GM21723 (cell line): Measurements from ENCODE around the gene NUDT21.
"Not testable (repeated sequence)": the region's sequence is repeated elsewhere in the genome, so short reads cannot be mapped to it uniquely, and the experiment has no call there.

Experiments
- ATAC-seq: cut with Tn5 transposase; IDR thresholded peaks from one replicate; pipeline ENCODE4 v1.9.1; 2021; ENCODE audit warnings: mild to moderate bottlenecking, moderate library complexity; ENCODE audit not compliant: unreplicated experiment

Gene NUDT21

DNA sequence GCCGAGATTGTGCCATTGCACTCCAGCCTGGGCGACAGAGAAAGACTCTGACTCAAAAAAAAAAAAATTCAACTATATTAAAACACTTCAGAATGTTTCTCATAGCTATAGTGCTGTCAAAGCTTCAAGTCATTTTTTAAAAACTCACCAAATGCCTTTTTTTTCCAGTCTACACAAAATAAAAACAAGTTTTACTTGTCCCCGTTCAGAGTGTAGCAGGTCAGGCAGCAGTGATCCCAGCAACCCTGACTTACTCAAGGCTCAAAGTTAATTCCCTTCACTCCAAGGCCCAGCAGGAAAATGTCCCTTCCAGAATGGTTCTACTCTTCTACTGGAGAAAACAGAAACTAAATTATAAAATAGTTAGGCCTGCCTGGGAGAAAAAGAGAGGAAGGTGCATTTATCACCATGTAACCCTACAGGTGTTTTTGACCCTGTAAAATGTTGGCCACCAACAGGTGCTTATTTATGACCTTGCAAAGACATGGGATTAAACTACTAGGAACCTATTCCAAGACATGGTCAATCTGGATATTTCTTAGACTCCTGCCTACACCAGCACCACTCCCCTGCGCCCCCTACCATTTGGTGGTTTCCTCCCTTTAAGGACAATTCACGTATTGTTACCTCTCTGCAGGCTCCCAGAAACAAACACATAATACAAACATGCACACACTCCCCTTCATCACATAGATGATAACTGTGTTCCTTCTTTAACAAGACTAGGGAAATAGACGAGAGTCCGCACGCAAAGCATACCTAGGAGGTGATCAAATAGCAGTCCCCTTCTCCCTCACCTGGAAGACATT, 31.2 kb downstream of the NUDT21 start:
- no peak for ATAC-seq

DNA sequence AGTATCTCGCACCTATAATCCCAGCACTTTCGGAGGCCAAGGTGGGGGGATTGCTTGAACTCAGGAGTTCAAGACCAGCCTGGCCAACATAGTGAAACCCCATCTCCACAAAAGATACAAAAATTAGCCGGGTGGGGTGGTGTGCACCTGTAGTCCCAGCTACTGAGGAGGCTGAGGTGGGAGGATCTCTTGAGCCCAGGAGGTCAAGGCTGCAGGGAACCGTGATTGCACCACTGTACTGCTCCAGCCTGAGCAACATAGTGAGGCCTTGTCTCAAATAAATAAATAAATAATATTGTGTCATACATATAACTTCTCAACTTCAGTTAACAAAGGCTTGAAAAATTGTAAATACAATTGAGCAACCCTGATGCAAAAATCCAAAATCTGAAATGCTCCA, 34.0 kb downstream of the NUDT21 start:
- no peak for ATAC-seq

DNA sequence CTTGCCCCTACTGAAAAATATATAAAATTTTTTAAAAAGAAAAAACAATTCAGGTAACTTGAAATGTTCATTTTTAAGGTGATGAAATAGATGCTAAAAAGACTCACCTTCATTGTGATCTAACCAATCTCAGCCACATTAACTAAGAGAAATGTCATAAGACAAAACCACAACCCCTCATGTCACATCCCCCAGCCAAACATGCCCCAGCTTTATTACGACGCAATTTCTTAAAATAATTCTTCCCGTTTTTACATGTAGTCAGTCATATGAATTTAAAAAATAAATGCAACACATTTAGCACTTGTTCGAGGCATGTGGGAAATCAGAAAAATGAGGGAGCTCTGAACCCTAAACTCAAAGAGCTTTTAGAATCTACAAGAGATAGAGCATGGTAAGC, 35.3 kb downstream of the NUDT21 start:
- ATAC-seq: no peak

DNA sequence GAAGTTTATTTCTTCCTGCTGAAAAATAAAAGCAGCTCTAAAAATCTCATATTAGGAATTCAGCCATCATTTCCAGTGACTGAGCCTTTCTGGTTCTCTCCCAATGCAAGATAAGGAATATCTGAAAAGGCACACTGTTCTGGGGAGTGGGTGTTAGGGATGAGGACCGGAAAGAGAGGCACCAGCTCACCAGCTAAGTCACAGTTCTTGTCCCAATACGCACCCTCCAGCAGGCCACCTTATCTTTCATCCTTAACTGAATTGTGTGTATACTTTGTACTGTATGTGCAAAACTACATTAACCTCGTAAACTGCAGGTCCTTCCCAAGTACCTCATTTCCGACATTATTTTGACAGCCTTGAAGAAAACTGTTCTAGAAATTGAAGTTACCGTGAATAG, 36.8 kb downstream of the NUDT21 start:
- no peak for ATAC-seq

DNA sequence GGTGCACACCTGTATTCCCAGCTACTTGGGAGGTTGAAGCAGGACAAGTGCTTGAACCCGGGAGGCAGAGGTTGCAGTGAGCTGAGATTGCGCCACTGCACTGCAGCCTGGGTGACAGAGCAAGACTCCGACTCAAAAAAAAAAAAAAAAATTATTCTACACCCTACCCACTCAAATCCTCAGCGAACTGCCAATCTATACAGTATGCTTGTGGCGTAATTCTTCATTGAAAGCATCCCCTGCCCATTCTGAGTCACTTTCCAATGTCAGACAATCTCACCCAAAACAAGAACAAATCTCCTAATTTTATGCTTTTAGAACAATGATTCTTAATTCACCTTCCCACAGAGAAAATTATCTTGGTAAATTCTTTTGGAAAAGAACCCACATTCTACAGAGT, 37.8 kb downstream of the NUDT21 start:
- no peak for ATAC-seq

DNA sequence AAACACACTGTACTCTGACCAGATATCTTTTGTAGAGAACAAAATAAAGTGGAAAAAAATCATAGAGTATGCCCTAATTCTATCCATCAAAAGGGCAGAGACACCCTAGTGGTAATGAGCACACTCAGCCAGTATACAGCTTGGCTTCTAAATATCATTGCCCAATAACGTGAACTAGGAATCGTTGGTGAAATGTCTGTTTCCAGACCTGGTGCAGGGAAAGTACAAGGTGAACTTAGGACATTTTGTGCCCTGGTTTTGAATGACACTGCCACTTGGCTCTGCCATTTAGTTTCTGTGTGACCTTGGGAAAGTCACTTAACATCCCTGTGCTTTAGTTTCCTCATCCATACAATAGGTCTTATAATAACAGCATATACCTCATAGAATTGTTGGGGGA, 39.5 kb downstream of the NUDT21 start:
- ATAC-seq: no peak

DNA sequence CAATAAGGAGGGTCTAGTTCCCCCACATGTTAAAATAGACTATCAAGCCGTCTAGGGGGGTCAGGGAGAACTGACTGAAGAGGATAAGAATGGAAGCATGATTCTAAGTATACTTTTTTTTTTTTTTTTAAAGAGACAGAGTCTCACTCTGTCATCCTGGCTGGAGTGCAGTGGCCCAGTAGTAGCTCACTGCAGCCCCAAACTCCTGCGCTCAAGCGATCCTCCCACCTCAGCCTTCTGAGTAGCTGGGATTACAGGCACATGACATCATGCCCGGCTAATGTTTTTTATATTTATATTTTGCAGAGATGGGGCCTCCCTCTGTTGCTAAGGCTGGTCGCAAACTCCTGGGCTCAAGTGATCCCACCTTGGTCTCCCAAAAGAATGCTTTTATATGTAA, 40.0 kb downstream of the NUDT21 start:
- no peak for ATAC-seq

DNA sequence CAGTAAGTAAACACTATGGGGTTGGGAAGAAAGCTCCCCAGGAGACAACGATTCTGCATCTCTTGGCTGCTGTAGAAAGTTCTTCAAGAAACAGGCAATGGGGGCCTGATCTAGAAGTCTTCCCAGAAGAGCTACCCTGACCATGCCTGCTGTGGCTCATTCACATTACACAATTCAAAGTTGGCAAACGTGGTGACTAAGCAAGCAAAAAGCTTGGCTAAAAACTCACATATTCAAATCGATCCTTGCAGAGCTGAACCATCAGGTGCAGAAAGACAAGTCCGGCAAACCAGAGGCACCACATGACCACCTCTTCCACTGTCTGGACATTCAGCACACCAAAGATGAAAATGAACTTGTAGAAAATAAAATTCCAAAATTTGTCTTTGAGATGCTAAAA, 41.9 kb downstream of the NUDT21 start:
- no peak for ATAC-seq

DNA sequence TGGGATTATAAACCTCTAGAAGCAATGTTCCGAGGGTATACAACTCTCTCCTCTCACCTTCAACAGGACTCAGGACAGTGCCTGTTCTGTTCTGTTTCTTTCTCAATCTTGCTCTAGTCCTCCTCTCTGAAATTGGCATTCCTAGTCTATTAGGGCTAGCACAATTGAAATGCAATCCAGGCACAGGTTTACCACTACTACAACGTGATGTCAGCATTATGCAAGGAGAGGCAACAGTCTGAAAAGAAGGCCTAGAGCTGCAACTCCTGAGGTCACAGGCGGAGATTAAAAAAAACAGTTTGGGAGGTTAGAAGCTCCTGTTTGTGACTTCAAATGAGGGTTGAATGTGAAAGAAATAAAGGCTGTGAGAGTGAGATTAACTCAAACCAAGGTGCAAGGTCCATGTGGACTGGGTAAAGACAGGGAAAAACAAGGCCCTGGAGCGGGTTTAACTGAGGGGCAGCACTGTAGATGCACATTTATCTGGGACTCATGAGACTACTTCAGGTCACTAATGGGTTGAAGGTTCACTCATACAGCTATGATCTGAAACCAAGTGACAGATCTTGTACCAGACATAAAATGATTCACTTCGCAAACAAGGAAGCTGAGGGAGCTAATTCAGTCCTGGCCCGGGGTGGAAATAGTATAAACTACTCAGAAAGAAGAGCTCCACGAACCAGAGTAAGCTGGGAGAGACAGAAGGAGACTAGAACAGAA, 42.6 kb downstream of the NUDT21 start:
- ATAC-seq: no peak

DNA sequence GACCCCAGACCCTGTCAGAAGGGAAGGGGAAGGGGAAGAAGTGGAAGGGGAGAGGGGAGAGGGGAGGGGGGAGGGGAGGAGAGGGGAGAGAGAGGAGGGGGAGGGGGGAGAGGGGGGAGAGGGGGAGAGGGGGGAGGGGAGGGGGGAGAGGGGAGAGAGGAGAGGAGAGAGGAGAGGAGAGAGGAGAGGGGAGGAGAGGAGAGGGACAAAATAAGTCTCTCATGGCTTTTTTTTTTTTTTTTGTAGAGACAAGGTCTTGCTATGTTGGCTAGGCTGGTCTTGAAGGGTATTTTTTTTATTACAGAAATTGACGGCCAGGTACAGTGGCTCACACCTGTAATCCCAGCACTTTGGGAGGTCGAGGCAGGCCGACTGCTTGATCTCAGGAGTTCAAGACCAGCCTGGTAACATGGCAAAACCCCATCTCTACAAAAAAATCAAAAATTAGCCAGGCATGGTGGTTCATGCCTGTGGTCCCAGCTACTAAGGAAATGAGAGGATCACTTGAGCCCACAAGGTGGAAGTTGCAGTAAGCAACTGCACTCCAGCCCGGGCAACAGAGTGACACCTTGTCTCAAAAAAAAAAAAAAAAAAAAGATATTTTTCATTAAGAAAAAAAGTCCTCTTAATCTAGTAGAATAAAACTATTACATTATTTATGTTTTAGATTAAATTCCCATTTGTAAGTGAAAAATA, 45.0 kb downstream of the NUDT21 start:
- no peak for ATAC-seq

DNA sequence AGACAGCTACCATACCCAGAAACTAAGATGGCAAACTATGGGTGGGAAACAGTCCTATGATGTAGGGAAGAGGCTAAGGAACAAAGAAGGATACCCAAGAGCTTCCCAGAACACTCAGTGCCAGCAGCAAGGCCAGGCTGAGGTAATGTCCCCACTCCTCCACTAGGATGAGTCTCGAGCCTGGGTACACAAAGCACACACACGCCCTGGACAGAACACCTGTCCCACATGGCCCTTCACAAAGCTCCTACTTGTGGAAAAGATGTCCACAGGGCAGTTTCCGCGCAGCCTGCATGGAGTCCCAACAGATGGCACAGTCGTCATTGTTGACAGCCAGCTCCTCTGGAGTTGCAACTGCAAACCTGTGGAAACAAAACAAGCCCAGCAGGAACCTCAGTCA, 49.6 kb downstream of the NUDT21 start:
- ATAC-seq: no peak

DNA sequence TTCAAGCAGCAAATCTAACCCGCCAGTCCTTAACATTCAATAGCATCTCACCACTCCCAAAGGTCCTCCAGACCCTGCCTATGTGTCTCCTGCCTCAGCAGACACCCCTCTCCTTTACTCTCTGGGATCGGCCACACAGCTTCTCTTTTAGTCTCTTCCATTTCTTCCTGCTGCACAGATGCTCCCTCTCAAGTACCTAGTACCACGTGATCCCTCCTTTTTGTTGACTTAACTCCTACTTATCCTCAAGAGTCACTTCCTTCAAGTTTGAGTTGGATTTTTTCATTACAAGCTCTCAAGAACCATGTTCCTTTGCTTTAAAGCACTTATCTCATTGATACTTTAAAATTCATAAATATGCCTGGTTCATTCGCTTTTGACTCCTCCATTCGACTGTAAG, 50.7 kb downstream of the NUDT21 start:
- ATAC-seq: no peak

DNA sequence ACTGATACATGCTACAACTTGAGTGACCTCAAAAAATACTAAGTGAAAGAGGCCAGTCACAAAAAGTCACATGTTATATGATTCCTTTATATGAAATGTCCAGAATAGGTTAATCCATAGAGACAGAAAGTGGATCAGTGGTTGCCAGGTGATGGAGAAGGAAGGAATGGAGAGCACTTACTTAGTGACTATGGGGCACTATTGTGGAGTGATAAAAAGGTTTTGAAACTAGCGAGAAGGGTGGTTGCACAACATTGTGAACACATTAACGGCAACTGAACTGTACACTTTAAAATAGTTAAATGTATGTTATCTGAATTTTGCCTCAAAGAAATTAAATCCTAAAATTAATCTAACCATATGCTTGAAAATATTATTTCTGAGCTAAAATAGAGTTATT, 51.6 kb downstream of the NUDT21 start:
- ATAC-seq: no peak

DNA sequence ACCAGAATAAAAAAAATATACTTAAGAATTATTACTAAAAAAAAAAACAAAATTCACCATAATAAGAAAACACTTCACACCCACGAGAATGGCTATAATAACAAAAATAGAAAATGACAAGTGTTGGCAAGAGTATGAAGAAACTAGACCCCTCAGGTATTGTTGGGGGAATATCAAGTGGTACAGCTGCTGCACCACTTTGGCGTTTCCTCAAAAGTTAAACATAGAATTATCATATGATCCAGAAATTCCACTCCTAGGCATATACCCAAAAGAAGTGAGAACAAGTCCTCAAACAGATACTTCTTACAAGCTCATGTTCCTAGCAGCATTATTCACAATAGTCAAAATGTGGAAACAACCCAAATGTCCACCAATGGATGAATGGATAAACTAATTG, 52.1 kb downstream of the NUDT21 start:
- ATAC-seq: no peak

DNA sequence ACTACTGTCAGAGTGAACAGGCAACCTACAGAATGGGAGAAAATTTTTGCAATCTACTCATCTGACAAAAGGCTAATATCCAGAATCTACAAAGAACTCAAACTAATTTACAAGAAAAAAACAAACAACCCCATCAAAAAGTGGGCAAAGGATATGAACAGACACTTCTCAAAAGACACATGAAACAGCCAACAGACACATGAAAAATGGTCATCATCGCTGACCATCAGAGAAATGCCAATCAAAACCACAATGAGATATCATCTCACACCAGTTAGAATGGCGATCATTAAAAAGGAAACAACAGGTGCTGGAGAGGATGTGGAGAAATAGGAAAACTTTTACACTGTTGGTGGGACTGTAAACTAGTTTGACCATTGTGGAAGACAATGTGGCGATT, 54.4 kb downstream of the NUDT21 start:
- ATAC-seq: not testable (repeated sequence)

DNA sequence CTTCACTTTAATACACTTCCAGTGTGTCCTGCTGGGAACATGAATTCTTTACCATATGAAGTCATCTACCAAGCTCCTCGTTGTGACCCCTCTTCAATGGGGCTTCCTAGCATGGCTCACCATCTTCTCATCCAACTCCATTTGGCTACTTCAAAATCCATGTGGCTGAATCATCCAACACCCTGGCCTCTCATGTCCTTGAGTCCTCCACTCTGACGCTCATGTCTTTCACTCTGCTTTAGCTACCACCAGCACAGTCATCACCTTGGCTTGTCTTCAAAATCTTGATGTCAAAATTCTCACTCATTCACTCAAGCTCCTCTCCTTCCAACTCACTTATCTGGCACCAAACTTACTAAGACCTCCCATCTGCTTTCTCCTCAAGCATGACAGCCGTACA, 61.6 kb downstream of the NUDT21 start:
- no peak for ATAC-seq

DNA sequence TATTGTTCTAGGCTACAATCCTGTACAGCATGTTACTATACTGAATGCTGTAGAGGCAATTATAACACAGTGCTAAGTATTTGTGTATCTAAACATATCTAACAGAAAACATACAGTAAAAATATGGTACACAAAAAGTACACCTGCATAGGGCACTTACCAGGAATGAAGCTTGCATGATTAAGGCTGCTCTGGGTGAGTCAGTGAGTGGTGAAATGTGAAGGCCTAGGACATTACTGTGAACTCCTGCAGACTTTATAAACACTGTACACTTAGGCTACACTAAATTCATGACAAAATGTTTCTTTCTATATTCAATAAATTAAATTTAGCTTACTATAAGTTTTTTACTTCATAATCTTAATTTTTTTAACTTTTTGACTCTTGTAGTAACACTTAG, 62.9 kb downstream of the NUDT21 start:
- no peak for ATAC-seq

DNA sequence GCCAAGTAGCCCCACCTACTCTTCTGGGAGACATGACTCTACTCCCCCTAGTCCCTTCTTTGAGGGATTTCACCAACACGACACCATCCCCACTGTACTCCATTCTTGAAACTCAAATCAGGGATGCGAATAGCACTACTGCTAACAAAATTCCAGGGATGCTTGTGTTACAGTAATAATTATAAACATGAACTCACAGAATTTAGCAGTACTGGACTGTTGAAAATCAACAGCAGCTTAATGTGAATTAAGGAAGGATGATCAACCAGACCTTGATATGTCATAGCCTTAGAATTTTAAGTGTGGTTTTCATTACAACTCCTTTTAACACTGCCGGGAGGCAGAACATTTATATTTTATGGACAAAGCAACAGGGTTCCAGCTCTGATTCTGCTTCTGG, 63.7 kb downstream of the NUDT21 start:
- ATAC-seq: no peak

DNA sequence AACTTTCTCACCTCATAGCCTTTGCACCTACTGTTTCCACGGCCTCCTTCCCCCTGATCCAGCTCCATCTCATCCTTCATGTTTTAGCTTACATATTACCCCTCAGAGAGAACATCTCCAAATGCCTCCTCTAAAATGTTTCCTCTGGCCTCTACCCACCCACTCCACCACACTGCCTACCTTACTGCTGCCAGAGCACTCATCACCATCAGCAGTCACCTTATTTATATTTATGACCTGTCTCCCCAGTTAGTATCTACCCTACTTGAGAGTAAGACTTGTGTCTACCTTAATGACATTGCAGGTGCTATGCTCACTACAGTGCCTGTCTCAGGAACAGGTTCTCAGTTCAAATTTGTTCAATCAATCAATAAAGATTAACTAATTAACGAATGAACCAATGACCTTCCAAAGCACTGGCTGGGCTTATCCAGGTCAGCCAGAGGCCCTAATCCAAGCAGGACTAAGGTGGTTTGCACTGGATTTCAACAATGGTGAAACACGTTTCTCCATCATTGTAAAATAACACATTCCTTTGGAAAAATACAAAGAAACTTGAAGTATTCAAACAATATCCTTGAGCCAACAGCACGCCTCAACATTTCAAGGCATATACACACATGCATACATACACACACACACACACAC, 66.9 kb downstream of the NUDT21 start:
- no peak for ATAC-seq

DNA sequence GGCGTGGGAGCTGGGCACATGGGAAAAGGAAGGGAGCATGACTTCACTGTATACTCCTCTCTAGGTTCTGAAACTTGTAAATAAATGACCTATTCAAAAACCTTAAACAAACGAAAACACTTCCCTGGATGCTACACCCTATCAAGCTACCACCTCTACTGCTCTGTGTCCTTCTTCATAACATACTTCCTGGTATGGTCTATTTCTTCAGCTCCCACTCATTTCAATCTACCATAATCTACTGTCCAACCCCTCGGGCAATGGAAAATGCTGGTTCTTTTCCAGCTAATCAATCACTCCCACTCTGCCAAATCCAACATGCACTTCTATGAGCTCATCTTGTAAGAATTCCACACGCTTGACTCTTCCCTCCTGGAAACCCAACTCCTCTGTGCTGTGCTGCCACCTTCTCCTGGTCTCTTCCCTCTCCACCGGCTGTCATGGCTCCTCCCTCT, 68.2 kb downstream of the NUDT21 start:
- no peak for ATAC-seq

DNA sequence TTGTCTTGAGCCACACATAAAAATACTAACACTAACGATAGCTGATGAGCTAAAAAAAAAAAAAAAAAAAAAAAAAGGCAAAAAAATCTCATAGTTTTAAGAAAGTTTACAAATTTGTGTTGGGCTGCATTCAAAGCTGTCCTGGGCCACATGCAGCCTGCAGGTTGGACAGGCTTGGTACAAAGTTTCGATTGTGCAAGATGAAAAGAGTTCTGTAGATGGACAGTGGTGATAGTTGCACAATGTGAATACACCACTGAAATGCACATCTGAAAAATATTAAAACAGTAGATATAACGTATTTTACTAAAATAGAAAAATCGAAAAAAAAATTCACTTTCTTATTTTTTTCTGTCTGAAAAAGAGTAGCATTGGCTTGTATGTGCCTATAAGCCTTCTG, 68.7 kb downstream of the NUDT21 start:
- ATAC-seq: no peak
